Right renal cortex interstitium (tissue), 3 donors: ENCODE data around the gene TPK1. TPM values are rescaled to one million over a fixed set of nuclear protein-coding genes. Genes with fewer than 3 reads are reported as not detected.
A peak's percentile ranks its signal among the peaks of the same experiment; 100 is the strongest.
"Not testable (repeated sequence)": the region's sequence is repeated elsewhere in the genome, so short reads cannot be mapped to it uniquely, and the experiment has no call there.

Experiments used
- DNase-seq, 3 donors: peaks; one replicate each; pipeline ENCODE4 v3.0.0-alpha.2; 2013; ENCODE audit warnings: low read depth in 3 of 3, low spot score in 2 of 3
- polyA plus RNA-seq, 3 donors: library from polyadenylated mRNA; unstranded; fragments of 120-200 nt; gene quantifications; one replicate each; pipeline ENCODE4 v1.2.1, GENCODE V29; 2013; ENCODE audit not compliant: insufficient read length in 3 of 3

Gene TPK1
- polyA plus RNA-seq, 3 donors: 9.2 to 10.9 (median 9.6) TPM

DNA sequence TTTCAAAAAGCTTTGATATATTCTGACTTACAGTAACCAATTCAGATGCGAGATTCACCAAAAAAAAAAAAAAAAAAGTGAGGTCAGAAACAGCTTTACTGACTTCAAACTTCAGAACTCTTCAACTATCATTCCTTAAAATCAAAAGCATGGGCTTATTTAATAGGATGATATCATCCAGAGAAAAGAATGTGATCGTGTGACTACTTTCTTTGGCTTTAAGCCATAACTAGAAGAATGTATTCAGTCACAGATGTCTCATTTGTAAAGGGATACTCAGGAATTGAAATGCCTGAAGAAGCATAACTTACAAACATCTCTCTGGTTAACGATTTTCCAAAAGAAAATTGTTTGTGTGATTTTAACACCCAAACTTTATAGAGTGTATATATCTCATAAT lies 11.5 kb downstream of the TPK1 start:
- peak in 1 of 3 donors; percentile 13 for DNase-seq

DNA sequence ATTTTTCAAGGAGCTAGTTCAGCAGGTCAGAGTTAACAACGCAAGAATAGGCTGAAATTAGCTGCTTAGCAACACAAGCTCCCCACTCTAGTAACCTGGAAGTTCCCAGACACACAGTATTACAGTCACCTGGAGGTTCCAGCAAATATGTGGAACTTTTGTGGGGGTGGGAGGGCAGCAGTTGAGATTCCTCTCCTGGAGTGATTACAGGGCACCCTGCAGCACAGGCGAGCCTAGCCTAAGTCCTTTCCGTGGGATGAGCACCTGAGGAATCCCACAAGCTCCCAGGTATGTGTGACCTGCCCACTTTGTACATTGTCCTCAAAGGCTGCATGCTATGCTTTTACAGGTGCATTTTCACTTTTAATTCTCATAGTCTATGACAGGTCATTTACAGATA lies 13.6 kb downstream of the TPK1 start:
- DNase-seq: no peak

DNA sequence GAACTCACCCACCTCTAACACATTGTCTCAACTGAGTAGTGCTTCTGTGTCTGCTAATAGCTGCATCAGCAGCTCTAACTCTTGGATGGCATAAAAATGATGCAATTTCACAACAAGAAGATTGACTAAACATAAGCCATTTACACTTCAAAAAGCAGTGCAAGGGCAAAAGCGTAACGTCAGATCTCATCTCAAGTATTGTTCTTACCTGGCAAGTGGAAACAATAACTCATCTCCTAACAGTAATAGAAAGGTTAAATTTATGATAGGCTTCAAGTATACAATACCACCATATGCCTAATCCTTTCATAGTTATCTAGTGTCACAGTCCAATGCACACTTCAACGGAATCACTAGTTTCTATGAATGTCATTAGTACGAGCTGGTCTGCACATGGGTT lies 14.8 kb downstream of the TPK1 start:
- DNase-seq: no peak

DNA sequence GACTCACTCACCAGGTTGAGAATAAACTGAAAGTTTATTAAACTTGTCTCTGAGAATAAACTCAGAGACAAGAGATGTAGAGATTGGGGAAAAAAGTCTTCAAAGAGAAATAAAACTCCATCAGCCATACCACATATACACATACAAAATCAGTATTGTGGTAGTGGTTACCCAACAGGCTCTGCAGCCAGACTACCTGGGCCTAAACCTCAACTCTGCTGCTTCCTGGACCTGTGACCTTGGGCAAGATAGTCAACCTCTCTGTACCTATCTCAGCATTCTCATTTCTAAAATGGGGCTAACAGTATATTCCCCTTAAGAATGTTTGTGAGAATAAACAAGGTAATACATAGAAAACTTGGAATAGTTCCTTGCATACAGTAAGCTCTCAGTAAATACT lies 15.3 kb downstream of the TPK1 start:
- no peak for DNase-seq

DNA sequence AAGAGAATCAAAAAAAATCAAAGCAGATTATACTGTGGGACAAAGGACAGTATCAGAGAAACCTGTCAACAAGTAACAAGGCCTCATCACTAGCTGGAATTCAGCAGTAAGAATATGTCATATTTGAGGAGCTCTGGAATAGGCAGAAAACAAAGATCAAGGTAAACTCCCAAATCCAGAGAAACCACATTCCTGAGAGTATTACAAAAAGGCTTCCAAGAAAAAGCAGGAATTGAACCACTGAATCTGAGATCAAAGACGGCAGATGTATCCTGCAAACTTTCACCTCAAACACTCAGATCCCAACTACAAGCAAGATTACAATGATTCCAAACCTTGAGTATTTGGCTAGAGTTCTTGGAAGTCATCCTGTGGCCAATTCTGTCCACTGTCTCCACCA lies 16.3 kb downstream of the TPK1 start:
- no peak for DNase-seq

DNA sequence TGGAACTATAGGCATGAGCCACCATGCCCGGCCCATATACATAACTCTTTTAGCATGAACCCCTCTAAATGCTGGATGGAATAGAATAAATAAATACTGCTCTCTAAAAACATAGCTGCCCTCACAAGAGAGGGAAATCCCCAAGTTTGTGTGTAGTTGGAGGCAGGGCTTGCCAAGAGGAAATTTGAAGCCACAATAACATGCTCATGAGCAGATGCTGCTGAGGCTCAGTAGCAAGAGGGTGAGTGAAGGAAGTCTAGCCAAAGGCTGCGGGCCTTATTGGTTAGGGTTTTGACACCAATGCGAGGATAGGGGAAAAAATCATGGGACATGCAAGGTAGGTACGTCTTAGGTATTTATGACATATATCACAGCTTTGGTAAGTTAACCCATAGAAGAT lies 17.3 kb downstream of the TPK1 start:
- DNase-seq: no peak

DNA sequence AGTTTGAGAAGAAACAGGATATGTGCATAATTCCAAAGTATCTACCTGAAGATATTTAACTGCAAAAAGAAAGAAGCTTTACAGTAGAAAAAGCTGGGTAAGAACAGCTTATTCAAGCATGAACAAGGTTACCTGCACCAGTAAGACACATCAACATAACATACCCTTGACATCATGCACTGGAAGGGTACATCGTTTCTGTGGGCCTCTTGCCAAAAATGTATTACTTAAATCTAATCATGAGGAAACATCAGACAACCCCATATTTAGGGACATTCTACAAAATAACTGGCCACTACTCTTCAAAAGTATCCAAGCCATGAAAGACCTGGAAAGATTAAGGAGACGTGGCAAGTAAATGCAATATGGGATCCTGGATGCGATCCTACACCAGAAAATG lies 18.9 kb downstream of the TPK1 start:
- no peak for DNase-seq

DNA sequence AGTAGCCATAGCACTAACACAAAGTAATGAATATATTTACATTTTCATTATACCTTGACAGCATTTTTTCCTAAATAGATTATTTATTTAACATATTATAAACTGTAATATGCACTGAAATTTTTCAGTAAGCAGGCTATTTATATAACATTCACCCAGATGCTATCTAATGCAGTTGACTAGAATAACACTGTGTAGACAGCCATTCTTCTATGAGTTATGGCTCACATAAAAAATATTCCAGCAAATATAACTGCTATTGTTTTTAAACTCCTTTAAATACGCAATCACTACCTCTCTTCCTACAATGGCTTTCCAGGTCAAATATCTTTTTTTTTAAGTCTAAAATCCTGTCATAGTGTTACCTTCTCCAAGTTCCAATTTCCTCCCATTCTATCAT lies 21.6 kb downstream of the TPK1 start:
- DNase-seq: no peak

DNA sequence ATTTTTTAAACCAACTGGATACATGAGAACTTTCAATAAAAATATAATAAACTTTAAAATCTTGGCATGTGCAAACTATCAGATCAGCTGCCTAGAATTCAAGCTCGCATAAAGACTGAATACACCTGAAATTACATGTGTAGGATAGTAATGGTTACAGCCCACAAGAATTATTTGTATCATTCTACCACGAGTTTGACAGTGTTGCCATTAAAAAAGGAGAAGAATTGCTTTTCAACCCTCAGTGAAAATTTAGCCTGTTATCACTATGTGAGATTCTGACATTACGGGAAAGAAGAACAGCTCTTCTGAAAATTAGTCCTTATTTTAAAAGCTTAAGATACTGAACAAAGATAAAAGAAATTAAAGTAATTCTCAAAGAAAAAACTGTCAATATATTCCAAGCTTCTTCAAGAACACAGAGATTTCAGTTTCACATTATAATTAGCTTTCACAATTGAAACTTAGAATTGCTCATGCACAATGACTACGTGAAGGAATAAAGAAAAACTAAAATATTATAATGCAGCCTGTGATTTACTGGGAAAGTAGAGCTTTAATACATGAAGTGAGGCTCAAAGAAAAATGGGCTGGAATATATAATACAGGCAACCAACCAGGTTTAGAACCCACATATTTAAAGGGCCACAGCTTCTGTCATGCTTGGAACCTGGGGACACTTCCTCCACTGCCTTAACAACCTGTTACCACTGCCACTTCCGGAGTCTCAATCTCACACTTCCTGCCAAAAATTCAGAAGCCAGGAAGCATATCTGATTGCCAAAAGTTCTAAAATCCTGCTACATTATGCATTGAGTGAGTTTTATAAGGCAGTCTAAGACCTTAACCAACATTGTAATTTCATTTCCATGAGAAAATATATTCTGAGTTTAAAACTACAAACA lies 23.2 kb downstream of the TPK1 start:
- DNase-seq: no peak

DNA sequence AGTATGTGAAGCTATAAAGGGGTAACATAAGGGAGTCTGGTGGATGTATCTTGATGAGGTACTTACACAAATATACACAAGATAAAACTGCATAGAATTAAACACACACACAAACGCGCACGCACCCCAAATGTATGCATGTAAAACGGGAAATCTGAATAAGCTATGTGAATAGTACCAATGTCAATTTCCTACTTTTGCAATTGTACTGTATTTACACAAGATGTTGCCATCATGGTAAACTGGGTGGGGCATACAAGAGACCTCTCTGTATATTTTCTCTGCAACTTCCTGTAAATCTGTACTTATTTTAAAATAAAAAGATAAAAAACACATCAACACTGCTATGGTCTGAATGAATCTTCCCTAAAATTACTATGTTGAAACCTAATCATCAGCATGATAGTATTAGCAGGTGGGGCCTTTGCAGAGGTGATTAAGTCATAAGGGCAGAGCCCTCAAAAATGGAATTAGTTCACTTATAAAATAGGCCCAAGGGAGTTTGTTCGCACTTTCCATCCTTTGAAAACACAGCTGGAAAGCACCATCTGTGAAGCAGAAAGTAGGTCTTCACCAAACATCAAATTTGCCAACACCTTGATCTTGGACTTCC lies 30.1 kb downstream of the TPK1 start:
- no peak for DNase-seq

DNA sequence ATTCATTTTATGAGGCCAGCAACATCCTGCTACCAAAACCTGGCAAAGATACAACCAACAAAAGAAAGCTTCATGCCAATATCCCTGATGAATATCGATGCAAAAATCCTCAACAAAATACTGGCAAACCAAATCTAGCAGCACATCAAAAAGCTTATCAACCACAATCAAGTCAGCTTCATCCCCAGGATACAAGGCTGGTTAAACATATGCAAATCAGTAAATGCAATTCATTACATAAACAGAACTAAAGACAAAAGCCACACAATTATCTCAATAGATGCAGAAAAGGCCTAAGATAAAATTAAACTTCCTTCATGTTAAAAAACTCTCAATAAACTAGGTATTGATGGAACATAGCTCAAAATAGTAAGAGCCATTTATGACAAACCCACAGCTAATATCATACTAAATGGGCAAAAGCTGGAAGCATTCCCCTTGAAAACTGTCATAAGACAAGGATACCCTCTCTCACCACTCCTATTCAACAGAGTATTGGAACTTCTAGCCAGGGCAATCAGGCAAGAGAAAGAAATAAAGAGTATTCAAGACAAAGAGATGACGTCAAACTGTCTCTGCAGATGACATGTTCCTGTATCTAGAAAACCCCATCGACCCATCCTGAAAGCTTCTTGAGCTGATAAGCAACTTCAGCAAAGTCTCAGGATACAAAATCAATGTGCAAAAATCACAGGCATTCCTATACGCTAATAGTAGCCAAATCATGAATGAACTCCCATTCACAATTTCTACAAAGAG lies 35.0 kb downstream of the TPK1 start:
- not testable (repeated sequence) for DNase-seq

DNA sequence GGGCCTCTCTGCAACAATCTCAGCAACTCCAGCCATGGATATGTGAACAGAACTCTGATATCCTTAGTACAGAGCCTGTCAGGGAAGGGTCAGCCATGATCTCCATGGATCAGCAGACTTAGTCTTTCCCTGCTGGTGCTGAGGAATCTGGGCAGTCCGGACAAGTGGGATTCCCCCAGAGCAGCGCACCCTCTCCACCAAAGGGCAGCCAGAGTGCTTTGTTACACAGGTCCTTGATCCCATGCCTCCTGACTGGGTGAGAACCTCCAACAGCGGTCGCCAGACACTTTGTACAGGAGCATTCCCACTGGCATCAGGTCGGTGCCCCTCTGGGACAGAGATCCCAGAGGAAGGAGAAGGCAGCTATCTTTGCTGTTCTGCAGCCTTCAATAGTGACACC lies 38.9 kb downstream of the TPK1 start:
- no peak for DNase-seq

DNA sequence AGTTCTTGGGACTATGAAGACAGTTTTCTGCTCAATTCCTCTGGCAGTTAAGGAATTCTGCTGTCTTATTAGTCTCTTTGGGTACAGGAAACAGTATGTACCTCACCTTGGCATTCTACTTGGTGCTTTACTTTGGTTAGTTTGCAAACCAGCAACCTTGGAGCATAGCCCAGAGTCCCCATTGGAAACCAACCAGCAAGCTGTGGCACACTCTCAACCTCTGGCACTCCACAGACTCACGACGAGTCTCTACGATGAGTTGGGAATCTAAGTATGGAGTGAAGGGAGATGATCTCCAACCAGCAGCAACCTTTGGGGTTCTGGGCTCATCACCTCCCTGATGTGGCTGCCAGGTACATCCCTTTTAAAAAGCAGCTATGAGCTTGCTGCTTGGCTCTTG lies 43.8 kb downstream of the TPK1 start:
- no peak for DNase-seq

DNA sequence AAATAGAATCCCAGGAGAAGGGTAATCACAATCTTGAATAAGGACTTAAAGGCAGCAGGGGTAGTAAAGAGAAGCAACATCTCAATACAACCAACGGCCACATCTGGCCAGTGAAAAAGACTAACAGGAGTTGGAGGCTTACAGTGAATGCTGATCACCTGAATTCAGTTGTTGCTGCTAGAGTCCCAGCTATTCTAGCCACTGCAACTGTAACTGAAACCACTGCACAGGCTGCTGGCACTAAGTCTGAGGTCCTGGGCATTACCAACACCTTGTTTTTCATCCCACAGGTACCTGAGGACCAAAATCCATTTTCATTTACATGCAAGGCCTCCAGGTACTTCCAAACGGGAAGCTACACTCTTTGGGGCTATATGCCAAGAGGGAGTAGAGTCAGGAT lies 44.4 kb downstream of the TPK1 start:
- no peak for DNase-seq

DNA sequence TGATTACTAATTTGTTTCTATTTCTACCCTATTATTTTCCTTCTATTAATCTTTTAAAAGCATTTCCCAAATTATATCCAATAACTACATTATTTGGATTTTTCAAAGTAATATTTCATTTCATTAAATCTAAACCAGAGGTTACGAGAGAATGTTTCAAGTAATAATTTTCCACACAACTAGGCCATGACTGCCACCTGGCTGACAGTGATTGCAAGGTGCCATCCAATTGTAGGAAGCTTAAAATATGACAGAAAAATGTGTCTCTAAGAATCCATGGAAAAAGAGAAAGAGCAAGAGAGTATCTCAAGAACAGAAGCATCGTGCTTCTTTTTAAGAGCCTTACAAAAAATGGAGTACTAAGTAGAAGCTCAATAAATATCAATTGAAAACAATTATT lies 48.7 kb downstream of the TPK1 start:
- no peak for DNase-seq

DNA sequence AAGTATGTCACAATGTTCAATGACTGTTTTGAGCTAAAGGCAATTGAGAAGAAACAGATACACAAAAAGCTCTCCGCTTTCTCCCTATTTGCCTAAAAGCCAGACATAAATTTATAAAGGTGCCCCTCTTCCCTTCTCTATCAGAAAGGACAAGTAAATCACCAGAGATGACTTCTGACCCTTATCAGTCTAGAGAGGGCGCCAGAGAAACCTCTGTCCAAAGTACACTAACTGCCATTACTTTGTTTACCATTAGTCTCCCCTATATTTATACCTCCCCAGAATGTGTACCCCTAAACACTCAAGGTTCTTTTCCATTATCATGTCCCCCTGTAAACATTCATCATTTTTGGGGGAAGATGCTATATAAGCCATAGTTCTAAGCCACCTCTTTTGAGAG lies 49.3 kb downstream of the TPK1 start:
- no peak for DNase-seq

DNA sequence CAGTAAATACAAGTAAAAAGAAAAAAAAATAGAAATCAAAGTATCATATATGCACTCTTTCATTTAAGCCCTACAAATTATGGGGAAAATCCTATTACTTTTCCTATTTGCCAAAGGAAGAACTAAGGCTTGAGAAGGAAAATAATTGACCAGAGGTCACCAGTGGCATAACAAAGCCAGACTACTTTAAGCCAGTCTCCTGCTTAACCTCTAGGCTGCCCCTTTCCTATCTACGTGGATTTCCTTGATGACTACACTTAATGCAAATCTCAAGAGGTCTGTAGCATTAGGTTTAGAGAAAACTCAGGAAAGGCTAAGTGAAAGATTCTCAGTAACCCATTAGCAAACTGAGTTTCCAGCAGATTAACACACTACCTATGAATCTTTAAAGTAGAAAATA lies 49.8 kb downstream of the TPK1 start:
- no peak for DNase-seq

DNA sequence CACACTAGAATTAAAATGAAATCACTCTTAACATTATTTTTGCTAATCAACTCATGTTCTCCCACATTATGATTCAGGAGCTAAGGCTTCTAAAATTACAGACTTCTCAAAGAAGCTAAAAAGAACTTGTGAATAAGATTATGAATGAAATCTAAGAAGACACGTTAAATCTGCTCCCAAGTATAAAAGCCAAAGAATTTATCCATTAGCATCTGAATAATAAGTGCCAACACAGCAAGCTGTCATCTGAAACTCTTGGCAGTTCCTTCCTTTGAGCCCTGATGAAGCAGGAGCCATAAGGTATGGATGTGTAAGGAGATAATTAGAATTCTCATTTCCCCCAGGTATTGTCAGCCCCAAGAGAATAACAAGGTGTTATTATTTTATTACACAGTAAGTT lies 50.3 kb downstream of the TPK1 start:
- DNase-seq: no peak

DNA sequence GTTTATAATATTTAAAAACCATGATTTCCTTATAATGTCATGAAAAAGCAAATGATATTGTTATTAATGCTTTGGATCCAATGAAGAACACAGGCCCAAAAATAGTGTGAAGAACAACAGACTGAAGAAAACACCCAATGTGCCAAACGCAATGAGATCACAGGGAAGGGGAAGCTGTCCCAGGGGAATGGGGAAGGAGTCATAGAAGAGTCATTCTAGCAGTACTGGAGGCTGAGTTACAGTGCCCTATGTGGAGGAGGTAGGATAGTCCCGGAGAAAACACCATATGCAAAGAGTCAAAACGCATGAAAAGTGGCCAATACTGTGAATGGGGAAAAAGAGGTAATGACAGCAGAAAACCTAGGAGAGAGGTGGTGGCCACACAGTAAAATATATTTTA lies 50.9 kb downstream of the TPK1 start:
- no peak for DNase-seq

DNA sequence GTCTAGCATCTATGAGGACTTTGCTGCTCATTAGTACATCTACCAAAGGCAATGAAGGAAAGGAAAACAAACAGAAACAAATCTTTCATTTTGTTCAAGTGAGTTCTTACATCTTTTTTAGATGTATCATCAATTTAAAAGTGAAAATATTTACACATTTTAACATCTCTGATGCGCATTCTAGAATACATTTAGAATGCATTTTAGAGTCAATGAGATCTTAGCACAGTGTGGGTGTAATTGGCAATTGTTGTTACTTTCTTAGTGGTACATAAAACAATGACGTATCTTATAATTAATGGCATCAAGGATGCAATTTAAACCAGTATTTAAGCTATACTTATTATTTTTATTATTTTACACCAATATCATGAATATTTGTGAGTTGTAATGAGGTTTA lies 51.4 kb downstream of the TPK1 start:
- no peak for DNase-seq

DNA sequence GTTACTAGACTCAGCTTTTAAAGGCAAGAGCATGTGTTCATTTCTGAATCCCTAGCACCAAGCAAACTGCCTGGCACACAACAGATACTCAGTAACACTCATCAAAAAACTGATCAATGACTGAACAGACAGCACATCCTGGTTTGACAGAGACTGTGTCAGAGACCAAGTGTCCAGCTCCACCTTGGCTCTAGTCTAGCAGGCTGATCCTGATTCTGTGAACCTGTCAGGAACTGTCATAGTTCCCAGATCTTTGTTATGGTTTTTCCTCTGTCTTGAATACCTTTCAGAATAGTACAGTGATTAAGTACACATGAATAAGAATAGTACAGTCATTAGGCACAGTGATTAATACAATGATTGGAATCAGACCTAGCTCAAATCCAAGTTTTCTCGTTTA lies 53.0 kb downstream of the TPK1 start:
- no peak for DNase-seq
